Amniotic stem cell (primary cell): Measurements from ENCODE around the gene PDCD2L.
"Not testable (repeated sequence)": the region's sequence is repeated elsewhere in the genome, so short reads cannot be mapped to it uniquely, and the experiment has no call there.

Source experiments
- DNase-seq: peaks from one replicate; lab custom pipeline; 2025; lab: John Stamatoyannopoulos, UW

PDCD2L gene

DNA sequence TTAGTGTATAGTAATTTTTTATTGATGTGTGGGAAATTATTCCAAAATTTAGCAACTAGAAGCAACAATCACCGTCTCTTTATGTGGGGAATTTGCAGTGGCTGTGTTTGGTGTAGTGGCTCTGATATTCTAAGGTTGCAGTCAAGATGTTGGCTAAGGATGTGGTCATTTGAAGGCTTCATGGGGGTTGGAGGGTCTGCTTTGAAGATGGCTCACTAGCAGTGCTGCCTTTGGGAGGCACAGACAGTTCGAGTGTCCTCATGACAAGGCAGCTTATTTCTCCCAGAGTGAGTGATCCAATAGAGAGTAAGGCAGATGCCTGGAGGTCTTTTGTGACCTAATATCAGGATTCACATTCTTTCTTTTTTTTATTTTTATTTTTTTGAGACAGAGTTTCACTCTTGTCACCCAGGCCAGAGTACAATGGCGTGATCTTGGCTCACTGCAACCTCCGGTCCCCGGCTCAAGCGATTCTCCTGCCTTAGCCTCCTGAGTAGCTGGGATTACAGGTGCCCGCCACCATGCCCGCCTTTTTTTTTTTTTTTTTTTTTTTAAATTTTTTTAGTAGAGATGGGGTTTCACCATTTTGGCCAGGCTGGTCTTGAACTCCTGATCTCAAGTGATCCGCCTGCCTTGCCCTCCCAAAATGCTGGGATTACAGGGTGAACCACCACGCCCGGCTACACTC lies 30.5 kb upstream of the PDCD2L start:
- DNase-seq: no peak

DNA sequence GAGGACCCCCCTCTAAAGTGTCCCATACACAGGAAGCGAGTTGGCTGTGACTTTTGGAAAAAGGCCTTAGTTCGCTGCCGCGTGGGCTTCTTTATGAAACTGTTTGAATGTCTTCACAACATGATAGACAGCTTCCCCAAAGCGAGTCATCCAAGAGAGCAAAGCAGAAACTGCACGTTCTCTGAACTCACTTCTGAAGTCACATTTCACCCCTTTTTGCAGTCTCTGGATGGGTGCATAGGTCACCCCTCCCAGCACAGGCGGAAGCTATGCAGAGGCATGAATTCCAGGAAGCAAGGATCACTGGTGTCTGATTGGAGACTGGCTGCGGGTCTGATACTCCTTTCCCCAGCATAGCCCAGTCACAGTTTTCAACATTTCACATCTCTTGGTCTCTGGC lies 28.6 kb upstream of the PDCD2L start:
- DNase-seq: no peak

DNA sequence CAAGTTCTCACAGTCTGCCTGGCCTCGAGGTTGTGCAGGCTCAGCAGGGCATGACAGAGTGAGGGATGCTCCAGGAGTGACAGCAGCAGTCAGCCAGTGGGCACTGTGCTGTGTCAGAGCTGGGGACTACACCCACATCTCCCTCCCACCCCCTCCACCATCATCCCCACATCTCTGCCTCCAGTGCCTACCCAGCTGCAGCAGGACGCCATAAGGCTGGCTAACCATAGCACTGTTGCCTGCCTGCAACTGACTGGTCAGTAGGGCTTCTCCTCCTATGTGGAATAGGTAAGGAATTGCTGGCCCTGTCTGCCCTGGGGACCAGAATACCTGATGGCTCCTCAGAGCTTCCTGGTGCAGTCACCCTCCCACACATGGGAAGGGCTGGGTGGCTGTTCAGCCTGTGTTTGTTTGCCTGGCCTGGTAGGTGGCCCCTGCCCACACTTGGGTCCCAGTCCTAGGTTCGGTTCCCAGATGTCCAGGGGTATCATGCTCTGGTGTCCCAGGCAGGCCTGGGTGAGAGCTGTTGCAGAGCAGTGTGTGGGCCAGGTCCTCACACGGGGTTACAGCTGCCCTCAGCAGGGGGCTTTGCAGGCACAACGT lies 23.5 kb upstream of the PDCD2L start:
- DNase-seq: no peak

DNA sequence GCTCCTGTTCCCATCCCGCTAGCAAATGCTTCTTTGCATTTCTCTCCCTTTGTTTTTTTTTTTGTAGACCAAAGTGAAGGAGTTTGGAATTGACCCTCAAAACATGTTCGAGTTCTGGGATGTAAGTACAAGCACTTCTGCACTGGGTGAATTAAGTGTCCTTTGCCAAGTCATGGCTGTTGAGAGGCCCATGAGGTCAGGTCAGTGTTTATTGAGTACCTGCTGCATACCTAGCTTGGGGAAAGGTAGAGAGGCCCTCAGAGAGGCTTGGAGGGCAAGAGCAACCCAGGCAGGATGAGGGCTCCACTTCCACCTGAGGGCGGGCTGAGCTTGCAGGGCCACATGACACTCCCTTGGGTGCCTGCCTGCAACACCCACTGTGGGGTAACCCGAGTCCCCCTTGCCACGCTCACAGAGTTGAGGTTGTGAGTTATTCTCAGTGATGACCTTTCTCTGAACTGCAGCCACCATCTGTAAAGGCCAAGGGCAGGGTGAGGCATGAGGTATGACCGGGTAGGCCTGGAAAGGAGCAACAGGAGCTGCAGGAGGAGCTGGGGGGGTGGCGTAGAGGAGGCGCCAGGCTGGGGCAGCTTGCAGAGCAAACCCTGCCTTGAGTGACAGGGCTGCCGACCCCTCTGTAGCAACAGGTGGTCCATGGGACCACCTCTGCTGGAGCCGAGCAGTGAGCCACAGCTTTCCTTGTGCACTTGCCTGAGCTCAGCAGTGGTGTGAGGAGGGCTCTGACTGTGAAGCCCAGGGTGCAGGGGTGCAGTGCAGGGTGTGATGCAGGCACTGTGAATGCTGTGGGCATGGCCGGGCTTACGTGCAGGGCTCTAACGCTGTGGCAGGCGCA lies 22.6 kb upstream of the PDCD2L start:
- DNase-seq: no peak

DNA sequence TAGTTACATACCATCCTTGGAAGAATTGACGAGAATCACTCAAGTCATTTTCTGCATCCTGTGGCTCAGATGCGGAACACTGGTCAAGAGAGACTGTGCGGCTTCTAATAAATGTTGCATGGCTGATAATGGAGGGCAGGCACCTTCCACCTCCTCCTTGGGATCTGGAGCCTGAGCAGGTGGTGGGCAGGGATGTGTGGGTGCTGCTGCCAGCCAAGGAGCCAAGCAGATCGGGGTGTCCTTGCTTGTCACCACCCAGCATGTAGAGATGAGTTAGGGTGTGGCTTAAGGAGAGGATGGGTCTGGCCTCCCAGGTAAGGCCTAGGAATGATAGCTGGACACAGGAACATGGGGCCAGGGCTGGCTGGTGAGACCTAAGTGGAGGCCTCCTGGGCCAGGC lies 21.7 kb upstream of the PDCD2L start:
- no peak for DNase-seq

DNA sequence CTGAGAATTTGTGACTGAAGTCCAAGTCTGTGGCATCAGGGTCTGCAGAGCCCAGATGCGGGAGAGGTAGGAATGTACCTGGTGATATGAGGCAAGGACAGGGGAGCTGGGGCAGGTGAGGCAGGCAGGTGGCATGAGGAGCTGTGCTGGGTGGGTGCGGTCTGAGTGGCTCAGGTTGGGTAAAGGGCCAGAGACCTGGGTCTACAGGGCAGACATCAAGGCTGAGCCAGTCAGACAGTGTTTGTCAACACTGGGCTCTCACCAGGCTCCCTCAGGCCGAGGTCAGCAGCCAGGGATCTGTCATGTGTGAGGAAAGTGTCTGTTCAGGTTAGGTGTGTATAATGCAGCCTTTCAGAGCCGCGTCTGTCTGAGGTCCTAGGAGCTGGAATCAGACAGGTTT lies 20.6 kb upstream of the PDCD2L start:
- no peak for DNase-seq

DNA sequence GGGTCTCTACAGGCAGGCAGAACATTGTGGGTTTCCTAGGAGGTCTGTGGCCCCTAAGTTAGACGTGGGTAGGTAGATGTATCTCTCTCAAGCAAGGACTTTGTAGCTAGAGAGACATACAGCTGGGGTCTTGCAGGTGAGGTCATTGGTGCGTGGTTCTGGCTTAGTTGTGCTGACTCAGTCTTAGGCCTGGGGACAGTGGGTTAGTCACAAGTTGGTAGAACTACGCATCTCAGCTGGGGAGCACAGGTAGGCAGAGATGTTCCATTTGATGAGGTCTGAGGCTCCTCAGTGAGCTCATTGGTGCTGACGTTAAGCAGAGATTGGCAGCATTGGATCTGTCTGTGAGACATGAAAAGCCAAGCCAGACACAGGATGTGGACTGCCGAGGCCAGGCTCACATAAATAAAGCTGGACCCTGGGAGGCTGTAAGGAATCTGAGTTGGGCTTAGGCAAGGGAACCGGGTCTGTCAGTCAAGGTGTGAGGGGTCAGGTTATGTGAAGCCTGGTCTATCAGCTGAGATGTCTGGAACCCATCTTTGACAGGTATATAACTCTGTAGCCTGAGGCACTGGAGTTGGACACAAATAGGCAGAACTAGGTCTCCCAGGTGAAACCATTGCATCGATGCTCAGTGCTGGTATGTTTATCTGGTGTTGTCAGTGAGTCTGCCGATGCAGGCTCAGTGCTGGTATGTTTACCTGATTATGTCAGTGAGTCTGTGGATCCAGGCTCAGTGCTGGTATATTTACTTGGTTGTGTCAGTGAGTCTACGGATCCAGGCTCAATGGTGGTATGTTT lies 17.4 kb upstream of the PDCD2L start:
- DNase-seq: no peak

DNA sequence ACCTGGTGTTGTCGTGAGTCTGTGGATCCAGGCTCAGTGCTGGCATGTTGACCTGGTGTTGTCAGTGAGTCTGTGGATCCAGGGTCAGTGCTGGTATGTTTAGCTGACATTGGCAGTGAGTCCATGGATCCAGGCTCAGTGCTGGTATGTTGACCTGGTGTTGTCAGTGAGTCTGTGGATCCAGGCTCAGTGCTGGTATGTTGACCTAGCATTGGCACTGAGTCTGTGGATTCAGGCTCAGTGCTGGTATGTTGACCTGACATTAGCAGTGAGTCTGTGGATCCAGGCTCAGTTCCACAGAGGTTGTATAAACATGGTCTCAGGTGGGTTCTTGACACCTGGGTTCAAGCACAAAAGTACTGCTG lies 16.8 kb upstream of the PDCD2L start:
- DNase-seq: no peak

DNA sequence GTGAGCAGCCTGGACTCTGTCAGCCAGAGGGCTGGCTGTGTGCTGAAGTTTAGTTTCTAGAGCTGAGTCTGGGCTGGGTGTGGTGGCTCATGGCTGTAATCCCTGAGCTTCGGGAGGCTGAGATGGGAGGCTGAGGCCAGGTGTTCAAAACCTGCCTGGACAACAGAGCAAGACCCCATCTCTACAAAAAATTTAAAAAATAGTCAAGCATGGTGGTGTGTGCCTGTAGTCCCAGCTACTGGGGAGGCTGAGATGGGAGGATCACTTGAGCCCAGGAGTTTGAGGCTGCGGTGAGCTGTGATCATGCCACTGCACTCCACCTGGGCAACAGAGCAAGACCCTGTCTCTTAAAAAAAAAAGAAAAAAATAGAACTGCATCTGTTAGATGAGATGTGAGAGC lies 15.5 kb upstream of the PDCD2L start:
- not testable (repeated sequence) for DNase-seq

DNA sequence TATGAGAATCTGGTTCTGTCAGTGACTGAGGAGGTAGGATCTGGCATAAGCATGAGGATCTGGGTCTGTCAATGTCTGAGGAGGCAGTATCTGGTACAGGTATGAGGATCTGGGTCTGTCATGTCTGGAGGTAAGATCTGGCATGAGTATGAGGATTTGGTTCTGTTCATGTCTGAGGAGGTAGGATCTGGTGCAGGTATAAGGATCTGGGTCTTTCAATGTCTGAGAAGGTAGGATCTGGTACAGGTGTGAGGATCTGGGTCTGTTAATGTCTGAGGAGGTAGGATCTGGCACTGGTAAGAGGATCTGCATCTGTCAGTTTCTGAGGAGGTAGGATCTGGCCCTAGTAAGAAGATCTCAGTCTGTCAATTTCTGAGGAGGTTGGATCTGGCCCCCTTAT lies 12.4 kb upstream of the PDCD2L start:
- no peak for DNase-seq

DNA sequence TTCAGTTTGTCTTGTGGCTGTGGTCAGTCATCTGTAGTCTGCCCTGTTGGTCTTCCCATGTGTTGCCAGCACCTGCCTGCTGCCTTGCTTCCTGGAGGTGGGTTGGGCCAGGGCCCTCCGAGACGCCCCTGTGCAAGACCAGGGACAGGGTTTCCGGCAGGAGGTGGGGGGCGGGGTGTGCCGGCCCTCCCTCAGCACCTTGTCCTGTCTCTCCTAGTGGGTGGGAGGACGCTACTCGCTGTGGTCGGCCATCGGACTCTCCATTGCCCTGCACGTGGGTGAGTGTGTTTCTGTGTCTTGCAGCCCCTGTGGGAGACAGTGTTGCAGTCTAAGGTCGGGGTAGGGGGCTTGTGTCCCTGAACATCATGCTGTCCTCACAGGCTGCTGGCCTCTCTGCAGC lies 11.2 kb upstream of the PDCD2L start:
- no peak for DNase-seq

DNA sequence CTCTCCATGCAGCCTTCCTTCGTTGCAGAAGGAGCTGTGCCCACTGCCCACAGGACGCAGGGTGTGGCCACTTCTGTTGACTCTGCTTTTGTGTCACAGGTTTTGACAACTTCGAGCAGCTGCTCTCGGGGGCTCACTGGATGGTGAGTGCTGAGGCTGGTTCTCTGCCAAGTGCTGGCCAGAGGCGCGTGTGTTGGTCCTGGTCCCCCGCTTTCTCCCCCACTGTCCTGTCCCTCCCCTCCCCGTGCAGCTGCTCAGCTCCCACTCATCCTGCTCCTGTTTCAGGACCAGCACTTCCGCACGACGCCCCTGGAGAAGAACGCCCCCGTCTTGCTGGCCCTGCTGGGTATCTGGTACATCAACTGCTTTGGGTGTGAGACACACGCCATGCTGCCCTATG lies 10.6 kb upstream of the PDCD2L start:
- DNase-seq: no peak

DNA sequence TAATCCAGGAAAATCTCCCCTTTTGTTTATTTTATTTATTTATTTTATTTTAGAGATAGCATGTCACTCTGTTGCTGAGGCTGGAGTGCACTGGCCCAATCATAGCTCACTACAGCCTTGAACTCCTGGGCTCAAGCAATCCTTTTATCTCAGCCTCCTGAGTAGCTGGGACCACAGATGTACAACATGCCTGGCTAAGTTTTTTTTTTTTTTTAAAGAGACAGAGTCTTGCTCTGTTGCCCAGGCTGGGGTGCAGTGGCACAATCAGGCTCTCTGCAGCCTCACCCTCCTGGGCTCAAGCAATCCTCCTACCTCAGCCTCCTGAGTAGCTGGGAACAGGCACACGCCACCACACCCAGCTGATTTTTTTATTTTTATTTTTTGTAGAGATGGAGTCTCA lies 6.3 kb upstream of the PDCD2L start:
- no peak for DNase-seq

DNA sequence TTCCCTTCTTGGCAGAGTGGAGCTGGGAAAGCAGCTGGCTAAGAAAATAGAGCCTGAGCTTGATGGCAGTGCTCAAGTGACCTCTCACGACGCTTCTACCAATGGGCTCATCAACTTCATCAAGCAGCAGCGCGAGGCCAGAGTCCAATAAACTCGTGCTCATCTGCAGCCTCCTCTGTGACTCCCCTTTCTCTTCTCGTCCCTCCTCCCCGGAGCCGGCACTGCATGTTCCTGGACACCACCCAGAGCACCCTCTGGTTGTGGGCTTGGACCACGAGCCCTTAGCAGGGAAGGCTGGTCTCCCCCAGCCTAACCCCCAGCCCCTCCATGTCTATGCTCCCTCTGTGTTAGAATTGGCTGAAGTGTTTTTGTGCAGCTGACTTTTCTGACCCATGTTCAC lies 4.3 kb upstream of the PDCD2L start:
- no peak for DNase-seq

DNA sequence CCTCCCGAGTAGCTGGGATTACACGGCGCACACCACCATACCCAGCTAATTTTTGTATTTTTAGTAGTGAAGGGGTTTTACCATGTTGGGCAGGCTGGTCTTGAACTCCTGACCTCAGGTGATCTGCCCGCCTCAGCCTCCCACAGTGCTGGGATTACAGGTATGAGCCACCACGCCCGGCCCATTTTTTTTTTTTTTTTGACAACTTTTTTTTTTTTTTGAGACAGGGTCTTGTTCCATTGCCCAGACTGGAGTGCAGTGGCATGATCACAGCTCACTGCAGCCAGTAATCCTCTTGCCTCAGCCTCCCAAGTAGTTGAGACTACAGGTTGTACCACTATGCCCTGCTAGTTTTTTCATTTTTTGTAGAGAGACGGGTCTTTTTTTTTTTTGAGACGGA lies 3.4 kb upstream of the PDCD2L start:
- not testable (repeated sequence) for DNase-seq

DNA sequence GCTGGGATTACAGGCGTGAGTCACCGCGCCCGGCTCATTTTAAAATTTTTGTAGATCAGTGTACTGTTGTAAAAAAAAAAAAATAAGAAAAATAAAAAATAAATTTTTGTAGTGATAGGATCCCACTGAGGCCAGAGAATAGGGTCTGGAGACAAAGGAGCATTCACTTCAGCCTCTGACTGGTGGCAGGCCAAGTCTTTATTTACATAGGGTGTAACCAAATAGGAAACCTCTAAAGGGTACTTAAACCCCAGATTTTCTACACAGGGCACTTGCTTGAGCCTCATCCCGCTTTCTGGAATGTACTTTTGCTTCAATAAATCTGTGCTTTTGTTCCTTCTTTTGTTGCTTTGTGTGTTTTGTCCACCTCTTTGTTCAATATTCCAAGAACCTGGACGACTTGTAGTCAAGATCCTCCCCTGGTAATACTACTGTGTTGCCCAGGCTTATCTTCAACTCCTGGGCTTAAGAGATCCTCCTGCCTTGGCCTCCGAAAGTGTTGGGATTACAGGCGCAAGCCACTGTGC lies 2.1 kb upstream of the PDCD2L start:
- no peak for DNase-seq

DNA sequence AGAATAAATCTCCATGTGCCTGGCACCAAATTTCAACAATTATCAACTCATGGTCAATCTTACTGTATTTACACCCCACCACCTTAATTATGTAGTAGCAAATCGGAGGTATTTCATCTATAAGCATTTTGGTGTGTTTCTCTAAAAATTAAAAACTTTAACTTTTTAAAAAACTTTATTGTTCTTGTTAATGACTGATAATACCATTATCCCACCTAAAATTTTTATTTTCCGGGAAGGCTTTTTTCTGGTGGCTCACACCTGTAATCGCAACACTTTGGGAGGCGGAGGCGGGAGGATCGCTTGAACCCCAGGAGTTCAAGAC lies 453 bp upstream of the PDCD2L start:
- no peak for DNase-seq

DNA sequence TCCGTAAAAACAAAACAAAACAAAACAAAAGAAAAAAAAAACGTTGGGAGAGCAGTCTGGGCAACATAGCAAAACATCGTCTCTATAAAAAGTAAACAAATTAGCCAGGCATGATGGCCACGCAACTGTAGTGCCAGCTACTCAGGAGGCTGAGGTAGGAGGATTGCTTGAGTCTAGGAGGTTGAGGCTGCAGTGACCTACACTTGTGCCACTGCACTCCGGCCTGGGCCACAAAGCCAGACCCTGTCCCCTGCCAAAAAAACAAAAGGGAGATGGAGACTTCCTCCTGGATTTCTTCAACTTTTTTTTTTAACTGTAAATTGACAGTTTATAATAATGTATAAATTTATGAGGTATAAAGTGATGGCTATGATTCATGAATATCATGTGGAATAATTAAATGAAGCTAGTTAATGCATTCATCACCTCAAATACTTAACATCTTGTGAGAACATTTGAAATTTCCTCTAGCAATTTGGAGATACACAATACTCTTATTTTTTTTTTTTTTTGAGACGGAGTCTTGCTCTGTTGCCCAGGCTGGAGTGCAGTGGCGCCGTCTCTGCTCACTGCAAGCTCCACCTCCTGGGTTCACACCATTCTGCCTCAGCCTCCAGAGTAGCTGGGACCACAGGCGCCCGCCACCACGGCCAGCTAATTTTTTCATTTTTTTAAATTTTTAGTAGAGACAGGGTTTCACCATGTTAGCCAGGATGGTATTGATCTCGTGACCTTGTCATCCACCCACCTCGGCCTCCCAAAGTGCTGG lies 1.9 kb downstream of the PDCD2L start:
- DNase-seq: no peak

DNA sequence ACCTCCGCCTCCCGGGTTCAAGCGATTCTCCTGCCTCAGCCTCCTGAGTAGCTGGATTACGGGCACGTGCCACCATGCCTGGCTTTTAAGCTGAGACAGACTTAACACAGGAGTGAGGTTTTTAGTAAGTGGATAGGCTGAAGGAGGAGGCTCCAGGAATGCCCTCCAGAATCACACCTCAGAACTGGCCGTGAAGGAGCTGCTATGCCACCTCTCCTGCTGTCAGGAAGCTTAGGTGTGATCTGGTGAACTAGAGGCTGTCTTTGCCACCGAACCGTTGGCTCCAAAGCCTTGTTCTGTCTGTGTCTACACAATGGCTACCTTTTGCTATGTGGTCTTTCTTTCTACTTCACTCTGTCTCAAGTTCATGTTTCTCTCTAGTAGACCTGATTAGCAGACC lies 4.2 kb downstream of the PDCD2L start:
- no peak for DNase-seq

DNA sequence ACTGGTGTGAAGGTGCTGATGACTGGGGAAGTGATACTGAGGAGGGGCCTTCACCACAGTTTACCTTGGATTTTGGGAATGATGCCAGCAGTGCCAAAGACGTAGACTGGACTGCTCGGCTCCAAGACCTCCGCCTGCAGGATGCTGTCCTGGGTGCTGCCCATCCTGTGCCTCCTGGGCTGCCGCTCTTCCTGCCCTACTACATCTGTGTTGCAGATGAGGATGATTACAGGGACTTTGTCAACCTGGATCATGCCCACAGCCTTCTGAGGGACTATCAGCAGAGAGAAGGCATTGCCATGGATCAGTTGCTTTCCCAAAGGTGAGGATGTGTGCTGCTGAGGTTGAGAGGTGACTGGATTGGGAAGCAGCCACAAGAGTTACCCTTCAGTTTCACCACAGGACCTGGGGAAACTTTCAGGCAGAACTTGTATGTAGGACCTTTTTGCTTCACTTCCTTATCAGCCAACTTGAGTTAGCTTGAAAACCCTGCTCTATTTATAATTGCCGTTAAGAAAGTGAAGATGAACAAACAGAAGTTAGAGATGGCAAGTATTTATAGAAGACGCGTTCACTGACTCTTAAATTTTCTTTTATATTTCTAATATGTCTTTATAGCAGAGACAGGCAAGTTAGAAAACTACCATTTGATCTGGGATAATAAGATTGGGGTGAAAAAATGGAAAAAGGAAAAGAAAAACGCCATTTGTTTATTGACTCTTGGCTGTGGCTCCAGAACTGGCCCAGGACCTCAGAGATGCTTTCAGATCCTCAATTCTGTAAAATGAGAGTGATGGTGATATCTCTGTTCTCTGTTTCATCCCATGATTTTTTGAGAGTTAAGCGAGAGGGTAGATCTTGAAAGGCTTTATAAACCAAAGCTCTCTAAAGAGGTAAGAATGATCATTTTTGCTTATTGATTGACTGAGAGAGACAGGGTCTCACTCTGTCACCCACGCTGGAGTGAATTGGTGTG lies 5.3 kb downstream of the PDCD2L start:
- DNase-seq: no peak
